ENCODE results near the gene SEC22A.

The SEC22A gene

DNA sequence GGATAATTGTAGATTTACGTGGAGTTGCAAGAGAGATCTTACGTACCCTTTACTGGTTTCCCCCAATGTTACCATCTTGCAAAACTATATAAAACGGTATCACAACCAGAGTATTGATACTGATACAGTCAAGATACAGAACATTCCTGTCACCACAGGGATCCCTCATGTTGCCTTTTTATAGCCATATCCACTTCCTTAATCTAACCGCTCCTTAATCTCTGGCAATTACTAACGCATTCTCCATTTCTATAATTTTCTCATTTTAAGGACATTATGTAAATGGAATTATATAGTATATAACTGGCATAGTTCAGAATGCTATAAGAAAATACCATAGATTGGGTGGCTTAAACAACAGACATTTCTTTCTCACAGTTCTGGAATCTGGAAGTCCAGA, 61.1 kb downstream of the SEC22A start:
- Histone ChIP-seq H3K27ac (ENCODE audit: low read depth, low read length) (no peak overlapping the region), H3K9ac (ENCODE audit: low read depth, low read length) (no peak overlapping the region), H3K4me1 (ENCODE audit: control insufficient read depth, insufficient read depth, low read length) (0 out of 2 replicates have a peak, but pooled peaks cover 4% of the 10 kb centered on the region), H3K36me3 (ENCODE audit: control insufficient read depth, insufficient read depth, low read length) (no peaks in the 10 kb centered on the region), H3K9me3 (ENCODE audit: control insufficient read depth, insufficient read depth, low read length) (no peaks in the 10 kb centered on the region), H3K4me3 (ENCODE audit: low read depth, low read length) (no peak overlapping the region), H3K27me3 (ENCODE audit: control insufficient read depth, insufficient read depth, low read length) (no peaks in the 10 kb centered on the region)

DNA sequence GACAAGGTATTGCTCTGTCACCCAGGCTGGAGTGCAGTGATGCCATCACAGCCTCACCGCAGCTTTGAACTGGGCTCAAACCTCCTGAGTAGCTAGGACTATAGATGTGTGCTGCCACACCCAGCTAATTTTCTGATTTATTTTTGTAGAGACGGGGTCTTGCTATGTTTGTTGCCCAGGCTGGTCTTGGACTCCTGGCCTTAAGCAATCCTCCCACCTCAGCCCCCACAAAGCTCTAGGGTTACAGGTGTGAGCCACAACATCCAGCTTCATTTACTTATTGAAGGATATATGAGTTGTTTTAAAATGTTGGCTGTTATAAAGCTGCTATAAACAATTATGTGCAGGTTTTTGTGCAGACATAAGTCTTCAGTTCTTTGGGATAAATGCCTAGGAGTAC, 62.2 kb downstream of the SEC22A start:
- H3K9ac ChIP-seq (ENCODE audit: low read depth, low read length): no peak overlapping the region

DNA sequence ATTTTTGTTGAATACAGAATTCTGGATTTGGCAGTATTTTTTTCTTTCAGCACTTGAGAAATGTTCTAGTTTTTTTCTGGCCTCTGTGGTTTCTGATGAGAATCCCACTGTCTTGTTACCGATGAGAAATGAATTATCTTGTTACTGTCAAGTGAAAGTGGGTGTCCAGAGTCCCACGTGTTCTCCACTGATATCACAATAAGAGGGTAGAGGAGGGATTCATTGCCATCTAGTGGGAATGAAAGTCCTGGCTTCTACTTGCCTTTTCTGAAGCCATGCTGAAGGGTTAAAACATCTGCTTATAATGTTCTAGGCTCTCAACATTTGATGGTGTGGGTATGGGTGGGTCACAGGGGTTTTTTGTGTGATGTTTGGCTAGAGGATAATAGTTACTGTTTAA, 66.1 kb downstream of the SEC22A start:
- peaks cover 5% of the 10 kb centered on the region; the same call in 1 of the 2 replicates for H3K36me3 ChIP-seq (ENCODE audit: control insufficient read depth, insufficient read depth, low read length)
- no peak overlapping the region for H3K27ac ChIP-seq (ENCODE audit: low read depth, low read length)
- no peak overlapping the region for H3K4me3 ChIP-seq (ENCODE audit: low read depth, low read length)
- no peaks in the 10 kb centered on the region for H3K4me1 ChIP-seq (ENCODE audit: control insufficient read depth, insufficient read depth, low read length)
- no peak overlapping the region for H3K9ac ChIP-seq (ENCODE audit: low read depth, low read length)
- no peaks in the 10 kb centered on the region for H3K27me3 ChIP-seq (ENCODE audit: control insufficient read depth, insufficient read depth, low read length)
- H3K9me3 ChIP-seq (ENCODE audit: control insufficient read depth, insufficient read depth, low read length): no peaks in the 10 kb centered on the region

More for the DNA sequence above, 62.2 kb downstream of the SEC22A start:
- H3K4me3 ChIP-seq (ENCODE audit: low read depth, low read length): no peak overlapping the region
- H3K36me3 ChIP-seq (ENCODE audit: control insufficient read depth, insufficient read depth, low read length): no peaks in the 10 kb centered on the region
- H3K27me3 ChIP-seq (ENCODE audit: control insufficient read depth, insufficient read depth, low read length): no peaks in the 10 kb centered on the region
- H3K4me1 ChIP-seq (ENCODE audit: control insufficient read depth, insufficient read depth, low read length): 0 out of 2 replicates have a peak, but pooled peaks cover 4% of the 10 kb centered on the region
- no peak overlapping the region for H3K27ac ChIP-seq (ENCODE audit: low read depth, low read length)
- no peaks in the 10 kb centered on the region for H3K9me3 ChIP-seq (ENCODE audit: control insufficient read depth, insufficient read depth, low read length)

DNA sequence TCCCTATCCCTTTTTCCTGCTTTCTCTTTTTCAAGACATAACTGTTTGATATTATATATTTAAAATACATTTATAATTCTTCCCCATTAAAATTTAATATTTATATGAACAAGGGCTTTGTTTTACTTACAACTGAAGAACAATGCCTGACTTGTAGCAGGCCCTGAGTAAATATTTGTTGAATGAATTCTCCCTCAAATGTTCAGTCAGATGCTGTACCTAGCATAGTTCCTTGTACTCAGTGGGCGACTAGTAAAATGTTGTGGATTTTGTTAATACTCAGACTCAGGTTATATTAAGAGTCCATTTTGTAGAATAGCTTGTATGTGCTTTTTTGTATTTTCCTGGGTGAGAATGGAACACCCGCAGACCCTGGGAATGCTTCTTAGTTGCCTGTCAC, 69.1 kb downstream of the SEC22A start:
- Histone ChIP-seq H3K9ac (ENCODE audit: low read depth, low read length) (no peak overlapping the region), H3K27me3 (ENCODE audit: control insufficient read depth, insufficient read depth, low read length) (no peaks in the 10 kb centered on the region), H3K4me3 (ENCODE audit: low read depth, low read length) (no peak overlapping the region), H3K27ac (ENCODE audit: low read depth, low read length) (no peak overlapping the region), H3K36me3 (ENCODE audit: control insufficient read depth, insufficient read depth, low read length) (peaks cover 5% of the 10 kb centered on the region; the same call in 1 of the 2 replicates), H3K9me3 (ENCODE audit: control insufficient read depth, insufficient read depth, low read length) (no peaks in the 10 kb centered on the region), H3K4me1 (ENCODE audit: control insufficient read depth, insufficient read depth, low read length) (peaks cover 5% of the 10 kb centered on the region; the same call in 1 of the 2 replicates)

DNA sequence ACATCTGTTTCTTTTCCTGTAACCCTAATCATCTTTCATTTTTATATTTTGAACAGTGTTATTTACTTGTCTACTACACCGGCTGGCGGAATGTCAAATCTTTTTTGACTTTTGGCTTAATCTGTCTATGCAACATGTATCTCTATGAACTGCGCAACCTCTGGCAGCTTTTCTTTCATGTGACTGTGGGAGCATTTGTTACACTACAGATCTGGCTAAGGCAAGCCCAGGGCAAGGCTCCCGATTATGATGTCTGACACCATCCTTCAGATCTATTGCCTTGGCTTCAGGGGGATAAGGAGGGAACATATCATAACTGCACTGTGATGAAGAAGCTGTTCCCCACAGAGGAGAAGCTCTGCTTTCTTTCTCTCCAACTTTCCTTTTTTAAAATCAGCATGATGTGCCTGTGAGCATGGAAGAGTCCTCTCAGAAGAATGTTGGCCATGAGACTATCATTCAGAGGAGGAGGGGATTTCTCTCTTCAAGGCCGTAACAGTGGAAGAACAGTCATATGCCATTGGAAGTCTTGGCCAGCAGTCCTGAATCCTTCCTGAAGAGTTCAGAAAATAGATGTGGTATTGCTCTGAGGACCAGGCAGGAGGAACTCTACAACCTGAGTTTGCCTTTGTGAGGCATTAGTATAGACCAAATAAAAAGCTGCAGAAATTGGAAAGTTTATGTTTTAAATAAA, 69.9 kb downstream of the SEC22A start:
- Histone ChIP-seq H3K27ac (ENCODE audit: low read depth, low read length) (no peak overlapping the region), H3K4me1 (ENCODE audit: control insufficient read depth, insufficient read depth, low read length) (peaks cover 5% of the 10 kb centered on the region), H3K36me3 (ENCODE audit: control insufficient read depth, insufficient read depth, low read length) (peaks cover 5% of the 10 kb centered on the region; the same call in 1 of the 2 replicates), H3K9ac (ENCODE audit: low read depth, low read length) (no peak overlapping the region), H3K4me3 (ENCODE audit: low read depth, low read length) (no peak overlapping the region), H3K27me3 (ENCODE audit: control insufficient read depth, insufficient read depth, low read length) (no peaks in the 10 kb centered on the region), H3K9me3 (ENCODE audit: control insufficient read depth, insufficient read depth, low read length) (no peaks in the 10 kb centered on the region)

DNA sequence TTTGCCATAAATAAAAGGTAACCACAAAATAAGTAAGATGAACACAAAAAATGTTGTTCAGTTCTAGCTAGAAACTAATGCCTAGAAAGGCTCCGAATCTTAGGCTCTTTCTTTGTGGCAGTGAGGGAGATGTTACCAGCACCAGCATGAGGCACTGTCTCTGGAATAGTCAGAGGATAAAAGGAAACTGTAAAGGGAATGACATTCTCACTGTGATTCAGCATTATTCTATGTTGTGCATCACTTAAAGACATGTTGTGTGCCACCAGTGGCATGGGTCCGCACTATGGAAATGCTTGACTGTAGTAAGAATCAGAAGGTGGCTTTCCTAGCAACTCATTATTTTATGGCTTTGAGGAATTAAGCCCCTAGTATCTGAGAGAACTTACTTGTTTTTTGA, 70.8 kb downstream of the SEC22A start:
- Histone ChIP-seq H3K27me3 (ENCODE audit: control insufficient read depth, insufficient read depth, low read length) (no peaks in the 10 kb centered on the region), H3K9me3 (ENCODE audit: control insufficient read depth, insufficient read depth, low read length) (no peaks in the 10 kb centered on the region), H3K4me1 (ENCODE audit: control insufficient read depth, insufficient read depth, low read length) (peaks cover 5% of the 10 kb centered on the region), H3K36me3 (ENCODE audit: control insufficient read depth, insufficient read depth, low read length) (peaks cover 5% of the 10 kb centered on the region; the same call in 1 of the 2 replicates), H3K27ac (ENCODE audit: low read depth, low read length) (peak overlapping the region; percentile 61), H3K4me3 (ENCODE audit: low read depth, low read length) (no peak overlapping the region), H3K9ac (ENCODE audit: low read depth, low read length) (no peak overlapping the region)

DNA sequence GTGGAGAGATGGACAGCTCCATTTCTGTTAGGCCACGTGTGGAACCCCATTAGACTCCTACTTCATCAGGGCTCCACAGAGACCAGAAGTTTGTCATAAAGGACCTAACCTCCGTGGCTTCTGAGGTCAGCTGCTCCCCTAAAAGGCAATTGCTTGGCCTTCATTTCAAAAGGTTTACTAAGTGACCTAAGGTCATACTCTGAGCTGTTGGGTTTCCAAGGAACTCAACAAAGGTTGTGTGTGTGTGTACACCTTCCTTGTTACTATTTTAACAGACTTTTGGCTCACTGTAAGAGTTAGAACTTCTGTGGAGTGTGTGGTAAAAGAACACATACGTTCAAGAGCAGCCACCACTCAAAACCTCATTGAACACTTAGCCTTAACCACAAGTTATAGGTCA, 73.9 kb downstream of the SEC22A start:
- Histone ChIP-seq H3K9me3 (ENCODE audit: control insufficient read depth, insufficient read depth, low read length) (no peaks in the 10 kb centered on the region), H3K27me3 (ENCODE audit: control insufficient read depth, insufficient read depth, low read length) (no peaks in the 10 kb centered on the region), H3K36me3 (ENCODE audit: control insufficient read depth, insufficient read depth, low read length) (peaks cover 5% of the 10 kb centered on the region; the same call in 1 of the 2 replicates), H3K27ac (ENCODE audit: low read depth, low read length) (no peak overlapping the region), H3K4me3 (ENCODE audit: low read depth, low read length) (no peak overlapping the region), H3K4me1 (ENCODE audit: control insufficient read depth, insufficient read depth, low read length) (peaks cover 11% of the 10 kb centered on the region), H3K9ac (ENCODE audit: low read depth, low read length) (no peak overlapping the region)

DNA sequence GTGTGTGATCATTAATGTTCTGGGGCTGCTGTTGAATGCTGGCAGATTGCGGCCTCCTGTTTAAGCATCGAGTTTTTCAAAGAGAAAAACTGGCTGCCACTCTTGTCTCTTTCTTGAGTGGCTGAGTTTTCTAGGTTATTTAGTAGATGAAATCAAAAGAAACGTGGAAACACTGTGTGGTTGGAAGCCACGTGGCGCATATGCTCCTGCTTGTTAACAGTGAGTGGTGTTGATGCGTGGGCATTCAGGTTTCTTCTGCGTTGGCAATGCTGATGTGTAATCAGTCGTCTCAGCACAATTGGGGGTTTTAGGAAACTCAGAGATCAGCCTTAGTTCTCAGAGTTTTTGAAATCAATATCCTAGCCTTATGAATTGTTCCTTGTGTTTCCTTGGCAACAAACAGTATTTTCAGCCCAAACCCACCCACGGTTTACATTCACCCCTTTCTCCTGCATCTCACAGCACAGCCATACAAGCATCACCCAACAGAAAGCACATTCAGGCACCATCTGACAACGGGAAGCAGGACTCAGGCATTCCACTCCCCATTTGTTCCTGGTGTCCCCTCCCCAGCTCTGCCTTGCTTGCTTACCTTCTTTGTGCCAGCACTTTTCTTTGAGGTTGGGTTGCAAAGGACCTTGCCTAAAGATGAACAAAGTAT, 74.7 kb downstream of the SEC22A start:
- Histone ChIP-seq H3K36me3 (ENCODE audit: control insufficient read depth, insufficient read depth, low read length) (peaks cover 4% of the 10 kb centered on the region; the same call in 1 of the 2 replicates), H3K4me1 (ENCODE audit: control insufficient read depth, insufficient read depth, low read length) (peaks cover 11% of the 10 kb centered on the region), H3K27ac (ENCODE audit: low read depth, low read length) (no peak overlapping the region), H3K9me3 (ENCODE audit: control insufficient read depth, insufficient read depth, low read length) (no peaks in the 10 kb centered on the region), H3K4me3 (ENCODE audit: low read depth, low read length) (no peak overlapping the region), H3K27me3 (ENCODE audit: control insufficient read depth, insufficient read depth, low read length) (no peaks in the 10 kb centered on the region), H3K9ac (ENCODE audit: low read depth, low read length) (no peak overlapping the region)

DNA sequence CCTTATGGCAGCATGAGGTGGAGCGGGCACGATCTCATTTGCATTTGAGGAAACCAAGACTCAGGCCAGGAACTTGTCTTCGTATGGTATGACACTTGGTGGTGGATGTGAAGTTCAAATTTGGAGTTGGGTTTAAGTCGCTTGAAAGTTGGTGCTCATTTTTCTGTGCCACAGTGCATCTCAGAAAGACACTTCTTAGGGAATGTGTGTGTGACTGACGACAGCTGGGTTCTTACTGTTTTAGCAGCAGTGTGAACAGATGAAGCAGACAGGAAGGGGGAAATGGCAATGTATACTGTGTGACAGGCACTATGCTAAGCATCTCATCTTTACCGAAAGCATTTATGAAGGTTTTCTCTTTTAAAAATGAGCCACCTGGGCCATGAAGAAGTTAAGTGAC, 75.4 kb downstream of the SEC22A start:
- no peak overlapping the region for H3K9ac ChIP-seq (ENCODE audit: low read depth, low read length)
- H3K9me3 ChIP-seq (ENCODE audit: control insufficient read depth, insufficient read depth, low read length): no peaks in the 10 kb centered on the region
- peaks cover 11% of the 10 kb centered on the region for H3K4me1 ChIP-seq (ENCODE audit: control insufficient read depth, insufficient read depth, low read length)
- H3K27ac ChIP-seq (ENCODE audit: low read depth, low read length): no peak overlapping the region
- H3K4me3 ChIP-seq (ENCODE audit: low read depth, low read length): no peak overlapping the region
- no peaks in the 10 kb centered on the region for H3K27me3 ChIP-seq (ENCODE audit: control insufficient read depth, insufficient read depth, low read length)
- no peaks in the 10 kb centered on the region for H3K36me3 ChIP-seq (ENCODE audit: control insufficient read depth, insufficient read depth, low read length)

DNA sequence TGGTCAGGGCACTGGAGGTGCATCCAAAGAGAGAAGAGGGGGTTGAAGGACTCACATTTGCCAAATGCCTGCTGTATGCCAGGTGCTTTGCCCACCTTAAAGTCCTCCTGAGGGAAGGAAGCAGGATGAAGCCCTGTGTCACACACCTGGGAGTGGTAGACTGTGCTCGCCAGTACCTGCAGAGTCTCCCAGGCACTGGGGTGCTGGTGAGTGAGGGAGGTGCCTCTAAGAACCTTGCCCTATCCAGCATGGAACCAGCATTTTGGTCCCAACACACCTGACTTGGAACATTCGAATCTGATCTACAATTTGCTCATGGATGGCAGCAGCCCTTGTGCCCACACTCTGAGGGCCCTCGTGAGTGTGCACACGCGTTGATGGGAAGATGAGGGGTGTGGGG, 76.7 kb downstream of the SEC22A start:
- H3K36me3 ChIP-seq (ENCODE audit: control insufficient read depth, insufficient read depth, low read length): peaks cover 4% of the 10 kb centered on the region; the same call in 1 of the 2 replicates
- no peak overlapping the region for H3K9ac ChIP-seq (ENCODE audit: low read depth, low read length)
- no peak overlapping the region for H3K27ac ChIP-seq (ENCODE audit: low read depth, low read length)
- H3K4me3 ChIP-seq (ENCODE audit: low read depth, low read length): no peak overlapping the region
- no peaks in the 10 kb centered on the region for H3K27me3 ChIP-seq (ENCODE audit: control insufficient read depth, insufficient read depth, low read length)
- peaks cover 6% of the 10 kb centered on the region for H3K4me1 ChIP-seq (ENCODE audit: control insufficient read depth, insufficient read depth, low read length)
- H3K9me3 ChIP-seq (ENCODE audit: control insufficient read depth, insufficient read depth, low read length): no peaks in the 10 kb centered on the region

DNA sequence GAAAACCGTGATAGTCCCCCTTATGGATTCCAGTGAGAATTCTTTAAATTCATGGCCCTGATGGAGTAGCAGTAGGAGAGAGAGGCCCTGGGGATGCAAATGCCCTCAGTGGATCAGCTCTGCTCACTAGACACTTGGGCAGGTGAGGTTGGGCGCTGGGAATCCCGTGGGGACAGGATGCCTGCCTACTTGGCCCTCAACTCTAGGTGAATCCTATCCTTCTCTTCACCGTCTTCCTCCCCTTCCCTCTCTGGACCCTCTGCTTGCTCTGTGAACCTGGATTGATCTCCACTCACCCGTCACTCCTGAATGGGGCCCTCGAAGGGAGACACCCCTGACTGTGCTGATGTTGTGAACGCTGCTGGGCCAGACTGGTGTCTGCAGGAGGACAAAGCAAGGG, 77.4 kb downstream of the SEC22A start:
- H3K4me3 ChIP-seq (ENCODE audit: low read depth, low read length): no peak overlapping the region
- H3K36me3 ChIP-seq (ENCODE audit: control insufficient read depth, insufficient read depth, low read length): peaks cover 4% of the 10 kb centered on the region; the same call in 1 of the 2 replicates
- H3K9ac ChIP-seq (ENCODE audit: low read depth, low read length): no peak overlapping the region
- H3K4me1 ChIP-seq (ENCODE audit: control insufficient read depth, insufficient read depth, low read length): peaks cover 6% of the 10 kb centered on the region
- H3K9me3 ChIP-seq (ENCODE audit: control insufficient read depth, insufficient read depth, low read length): no peaks in the 10 kb centered on the region
- H3K27me3 ChIP-seq (ENCODE audit: control insufficient read depth, insufficient read depth, low read length): no peaks in the 10 kb centered on the region
- H3K27ac ChIP-seq (ENCODE audit: low read depth, low read length): no peak overlapping the region
